MM.1S (cell line): ENCODE data around the gene GRB10.

Source experiments
- DNase-seq: peaks from one replicate; pipeline ENCODE4 v3.0.0-alpha.2; 2015
- H2AFZ ChIP-seq: fragments of 300-600 bp; sonication (generic); 2 replicates; pipeline ENCODE4 v1.6.0; 2016; ENCODE audit warnings: antibody characterized with exemption, low read length
- H3F3A ChIP-seq: fragments of 300-600 bp; sonication (generic); 2 replicates; pipeline ENCODE4 v1.6.1; 2016; ENCODE audit warnings: mild to moderate bottlenecking, antibody characterized with exemption, low read length, moderate library complexity, mixed read lengths; ENCODE audit not compliant: insufficient read depth
- H3K27ac ChIP-seq: fragments of 300-600 bp; sonication (generic); 2 replicates; pipeline ENCODE4 v1.5.1; 2016; ENCODE audit warnings: mild to moderate bottlenecking, low read length
- H3K27me3 ChIP-seq: fragments of 300-600 bp; sonication (generic); replicated peaks from 2 replicates; pipeline ENCODE4 v1.6.0; 2016; ENCODE audit warnings: low read length; ENCODE audit not compliant: insufficient read depth
- H3K36me3 ChIP-seq: fragments of 300-600 bp; sonication (generic); replicated peaks from 2 replicates; pipeline ENCODE4 v1.6.1; 2016; ENCODE audit warnings: mild to moderate bottlenecking, low read length, mixed read lengths; ENCODE audit not compliant: insufficient read depth
- H3K4me1 ChIP-seq: fragments of 300-600 bp; sonication (generic); 2 replicates; pipeline ENCODE4 v1.6.1; 2016; ENCODE audit warnings: low read length, mixed read lengths
- H3K4me2 ChIP-seq: fragments of 300-600 bp; sonication (generic); 2 replicates; pipeline ENCODE4 v1.6.0; 2016; ENCODE audit warnings: low read depth, low read length
- H3K4me3 ChIP-seq: fragments of 300-600 bp; sonication (generic); 2 replicates; pipeline ENCODE4 v1.5.1; 2016; ENCODE audit warnings: low read length, mixed read lengths
- H3K79me2 ChIP-seq: fragments of 300-600 bp; sonication (generic); 2 replicates; pipeline ENCODE4 v1.6.1; 2016; ENCODE audit warnings: mixed run types, low read length, mixed read lengths
- H3K9ac ChIP-seq: fragments of 300-600 bp; sonication (generic); 2 replicates; pipeline ENCODE4 v1.6.1; 2016; ENCODE audit warnings: low read length, mixed read lengths
- H3K9me2 ChIP-seq: fragments of 300-600 bp; sonication (generic); replicated peaks from 2 replicates; pipeline ENCODE4 v1.6.1; 2016; ENCODE audit warnings: mild to moderate bottlenecking, low read length, mixed read lengths; ENCODE audit not compliant: insufficient read depth
- H3K9me3 ChIP-seq: fragments of 300-600 bp; sonication (generic); replicated peaks from 2 replicates; pipeline ENCODE4 v1.6.1; 2016; ENCODE audit warnings: mild to moderate bottlenecking, low read length, mixed read lengths; ENCODE audit not compliant: insufficient read depth
- H4K20me1 ChIP-seq: fragments of 300-600 bp; sonication (generic); 2 replicates; pipeline ENCODE4 v1.6.1; 2016; ENCODE audit warnings: mild to moderate bottlenecking, low read length, moderate library complexity, mixed read lengths; ENCODE audit not compliant: insufficient read depth
- EZH2 ChIP-seq: fragments of 300-600 bp; sonication (generic); optimal IDR thresholded peaks from 2 replicates; pipeline ENCODE3; 2017; ENCODE audit warnings: low read depth, mild to moderate bottlenecking, antibody characterized with exemption, low read length, mixed read lengths
- EZH2phosphoT487 ChIP-seq: fragments of 300-600 bp; sonication (generic); IDR thresholded peaks from 2 replicates; pipeline ENCODE4 v1.6.1; 2018; ENCODE audit warnings: antibody characterized with exemption, low read length
- TF ChIP-seq, protein P1 (sequence below): fragments of 300-600 bp; sonication (generic); IDR thresholded peaks from 2 replicates; pipeline ENCODE4 v1.5.1; 2016; ENCODE audit warnings: antibody characterized with exemption, low read length, mixed read lengths

Gene GRB10

GRCh38 chr7:50637725-50638643 lies 144.7 kb downstream of the GRB10 start:
- Histone ChIP-seq H3K4me2 (no peak overlapping the region), H3K4me3 (no peak overlapping the region), H4K20me1 (no peaks in the 10 kb centered on the region), H3K27ac (no peak overlapping the region), H3F3A (no peaks in the 10 kb centered on the region), H3K4me1 (no peaks in the 10 kb centered on the region), H3K36me3 (no peaks in the 10 kb centered on the region), H3K9me3 (no peaks in the 10 kb centered on the region), H3K9me2 (no peaks in the 10 kb centered on the region), H2AFZ (no peak overlapping the region), H3K27me3 (no peaks in the 10 kb centered on the region), H3K79me2 (no peaks in the 10 kb centered on the region), H3K9ac (no peak overlapping the region)
- no peak for TF ChIP-seq EZH2
- TF ChIP-seq, protein P1, sequence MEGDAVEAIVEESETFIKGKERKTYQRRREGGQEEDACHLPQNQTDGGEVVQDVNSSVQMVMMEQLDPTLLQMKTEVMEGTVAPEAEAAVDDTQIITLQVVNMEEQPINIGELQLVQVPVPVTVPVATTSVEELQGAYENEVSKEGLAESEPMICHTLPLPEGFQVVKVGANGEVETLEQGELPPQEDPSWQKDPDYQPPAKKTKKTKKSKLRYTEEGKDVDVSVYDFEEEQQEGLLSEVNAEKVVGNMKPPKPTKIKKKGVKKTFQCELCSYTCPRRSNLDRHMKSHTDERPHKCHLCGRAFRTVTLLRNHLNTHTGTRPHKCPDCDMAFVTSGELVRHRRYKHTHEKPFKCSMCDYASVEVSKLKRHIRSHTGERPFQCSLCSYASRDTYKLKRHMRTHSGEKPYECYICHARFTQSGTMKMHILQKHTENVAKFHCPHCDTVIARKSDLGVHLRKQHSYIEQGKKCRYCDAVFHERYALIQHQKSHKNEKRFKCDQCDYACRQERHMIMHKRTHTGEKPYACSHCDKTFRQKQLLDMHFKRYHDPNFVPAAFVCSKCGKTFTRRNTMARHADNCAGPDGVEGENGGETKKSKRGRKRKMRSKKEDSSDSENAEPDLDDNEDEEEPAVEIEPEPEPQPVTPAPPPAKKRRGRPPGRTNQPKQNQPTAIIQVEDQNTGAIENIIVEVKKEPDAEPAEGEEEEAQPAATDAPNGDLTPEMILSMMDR = no peak
- no peak for TF ChIP-seq EZH2phosphoT487
- DNase-seq = no peak

- TF ChIP-seq, protein P1 = no peak
- no peak for TF ChIP-seq EZH2
- no peak for TF ChIP-seq EZH2phosphoT487
- H3K36me3 ChIP-seq = no peaks in the 10 kb centered on the region
- no peaks in the 10 kb centered on the region for H3K79me2 ChIP-seq
Measured at GRCh38 chr7:50634378-50634777, 148.3 kb downstream of the GRB10 start.

DNA sequence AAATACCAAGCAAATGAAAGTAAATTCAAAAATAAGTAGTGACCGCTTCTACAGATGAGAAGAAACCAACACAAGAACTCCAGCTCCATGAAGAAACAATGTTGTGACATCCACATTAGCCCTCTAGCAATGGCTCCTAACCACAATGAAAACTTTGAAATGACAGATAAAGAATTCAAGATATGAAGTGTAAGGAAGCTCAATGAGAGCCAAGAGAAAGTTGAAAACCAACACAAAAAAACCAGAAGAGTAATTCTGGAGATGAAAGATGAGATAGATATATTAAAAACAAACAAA lies 149.3 kb downstream of the GRB10 start:
- DNase-seq = no peak
- Histone ChIP-seq H3K4me3 (no peak overlapping the region), H3K27me3 (no peaks in the 10 kb centered on the region), H3K27ac (no peak overlapping the region), H3K36me3 (no peaks in the 10 kb centered on the region), H2AFZ (no peak overlapping the region), H3F3A (no peaks in the 10 kb centered on the region), H3K4me1 (no peaks in the 10 kb centered on the region), H3K4me2 (no peak overlapping the region), H3K9me3 (no peaks in the 10 kb centered on the region), H3K79me2 (no peaks in the 10 kb centered on the region), H4K20me1 (no peaks in the 10 kb centered on the region), H3K9me2 (no peaks in the 10 kb centered on the region), H3K9ac (no peak overlapping the region)
- TF ChIP-seq, protein P1 = no peak
- TF ChIP-seq EZH2 = no peak
- TF ChIP-seq EZH2phosphoT487 = no peak

More at GRCh38 chr7:50634378-50634777, 148.3 kb downstream of the GRB10 start:
- Histone ChIP-seq H4K20me1 (no peaks in the 10 kb centered on the region), H3K4me3 (no peak overlapping the region), H3F3A (no peaks in the 10 kb centered on the region), H3K9me2 (no peaks in the 10 kb centered on the region), H3K27ac (no peak overlapping the region), H3K9me3 (no peaks in the 10 kb centered on the region), H3K4me1 (no peaks in the 10 kb centered on the region), H2AFZ (no peak overlapping the region), H3K4me2 (no peak overlapping the region), H3K27me3 (no peaks in the 10 kb centered on the region), H3K9ac (no peak overlapping the region)
- DNase-seq = no peak
